B cell (primary cell): Measurements from ENCODE around the gene C17orf67.

Source experiments
- CTCF ChIP-seq: fragments of 200-600 bp; IDR thresholded peaks from one replicate; pipeline ENCODE4 v1.8.0; 2022; ENCODE audit warnings: antibody characterized with exemption, mild to moderate bottlenecking
- EZH2 ChIP-seq: IDR thresholded peaks from 2 replicates; pipeline ENCODE4 v1.6.1; 2012; ENCODE audit warnings: borderline replicate concordance, low read depth, mild to moderate bottlenecking, moderate library complexity, low read length; ENCODE audit not compliant: insufficient read depth, poor library complexity, severe bottlenecking

- no peak for TF ChIP-seq CTCF
- TF ChIP-seq EZH2, result no peak
Observed at GRCh38 chr17:56803071-56803470, 30.6 kb downstream of the C17orf67 start.
